ENCODE results near the gene BET1L.
"Not testable (repeated sequence)": the region's sequence is repeated elsewhere in the genome, so short reads cannot be mapped to it uniquely, and the experiment has no call there.

BET1L gene

DNA sequence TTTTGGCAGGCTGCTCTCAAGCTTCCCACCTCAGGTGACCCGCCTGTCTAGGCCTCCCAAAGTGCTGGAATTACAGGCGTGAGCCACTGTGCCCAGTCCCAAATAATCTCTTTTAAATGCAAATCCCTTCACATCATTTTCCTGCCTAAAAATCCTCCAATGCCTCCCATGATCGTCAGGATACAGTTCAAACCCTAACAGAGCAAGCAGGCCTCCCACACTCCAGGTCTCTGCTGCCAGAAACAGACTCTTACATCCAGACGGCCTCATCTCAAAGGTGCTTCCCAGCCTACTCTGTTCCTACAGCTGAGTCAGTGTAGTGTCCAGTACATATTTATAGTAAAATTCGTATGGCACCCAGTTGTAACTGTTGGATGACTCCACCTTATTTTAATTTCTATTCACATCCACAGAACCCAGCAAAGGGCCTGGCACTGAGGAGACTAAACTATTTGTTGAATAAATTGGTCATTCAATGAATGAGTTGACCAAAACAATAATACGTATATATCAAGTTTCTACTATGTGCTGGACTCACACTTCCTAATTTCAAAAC lies 20.7 kb upstream of the BET1L start:
- DNase-seq (ENCODE audit: low read depth): no peak

DNA sequence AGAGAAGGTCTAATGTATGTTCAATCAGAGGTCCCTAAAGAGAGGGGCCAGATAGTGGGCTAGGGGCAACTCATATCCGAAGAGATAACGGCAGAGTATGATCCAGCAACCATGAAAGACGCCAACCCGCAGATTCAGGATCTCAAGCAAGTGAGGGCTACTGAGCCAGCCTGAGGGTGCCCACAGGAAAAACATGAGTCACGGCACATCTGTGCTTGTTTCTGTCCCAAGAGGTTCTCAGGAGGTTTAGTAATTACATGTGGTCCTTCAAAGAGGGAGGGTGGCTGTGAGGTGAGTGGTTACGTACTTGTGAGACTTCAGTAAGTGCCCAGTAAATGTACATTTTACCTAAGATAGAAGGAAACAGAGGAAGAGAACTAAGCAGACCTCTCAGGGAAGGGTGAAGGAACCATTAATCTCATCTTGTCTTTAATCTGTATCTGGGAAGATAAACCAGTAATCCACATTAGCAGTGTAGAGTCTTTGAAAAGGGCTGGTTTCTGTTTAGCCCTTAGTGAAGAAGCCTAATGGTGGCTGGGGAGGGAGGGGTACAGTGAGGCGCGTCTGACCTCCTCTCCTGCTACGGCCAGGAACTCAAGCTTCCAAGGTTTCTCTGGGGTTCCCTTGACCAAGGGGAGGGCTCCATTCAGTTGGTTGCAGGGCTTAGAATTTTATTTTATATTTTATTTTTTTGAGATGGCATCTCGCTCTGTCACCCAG lies 18.7 kb upstream of the BET1L start:
- DNase-seq (ENCODE audit: low read depth): no peak

DNA sequence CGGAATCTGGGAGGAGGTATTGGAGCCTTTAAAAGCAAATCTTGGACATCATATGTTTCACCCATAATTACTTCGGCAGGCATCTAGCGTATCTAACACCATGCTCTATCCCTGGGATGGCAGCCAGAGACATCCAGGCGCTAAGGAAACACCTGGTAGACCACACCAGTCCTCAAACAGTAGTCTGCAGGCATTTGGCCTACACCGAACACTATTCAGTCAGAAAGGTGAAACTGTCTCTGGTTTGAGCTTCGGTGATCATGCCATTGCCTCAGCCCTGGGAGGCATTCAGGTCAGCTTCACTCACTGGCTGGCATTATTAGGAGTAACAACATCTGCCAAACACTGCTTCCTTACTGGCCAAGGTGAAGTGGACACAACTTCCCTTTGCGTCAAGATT lies 17.2 kb upstream of the BET1L start:
- DNase-seq (ENCODE audit: low read depth): no peak

- no peak for DNase-seq (ENCODE audit: low read depth)
These were observed 16.7 kb upstream of the BET1L start for GRCh38 chr11:223884-224283.

GRCh38 chr11:223026-223789 lies 16.0 kb upstream of the BET1L start:
- DNase-seq (ENCODE audit: low read depth): no peak

GRCh38 chr11:221998-222789 lies 15.0 kb upstream of the BET1L start:
- DNase-seq (ENCODE audit: low read depth): no peak

DNA sequence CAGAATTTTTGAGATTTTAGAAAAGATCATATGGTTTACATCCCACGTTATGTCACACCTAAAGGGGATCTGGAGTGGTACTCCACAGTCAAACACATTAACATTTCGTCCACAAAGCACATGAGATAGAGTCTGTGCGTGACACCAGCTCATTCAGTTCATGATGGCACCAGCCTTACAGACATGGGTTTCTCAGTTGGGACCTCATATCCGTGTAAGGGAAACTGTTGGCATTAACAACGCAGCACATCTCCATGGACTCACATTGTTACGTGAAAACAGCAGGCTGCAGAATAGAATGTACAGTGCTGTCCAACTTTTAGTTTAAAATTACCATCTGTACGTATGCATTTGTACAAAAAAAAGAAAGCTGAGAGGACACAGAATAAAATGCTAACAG lies 14.3 kb upstream of the BET1L start:
- no peak for DNase-seq (ENCODE audit: low read depth)

DNA sequence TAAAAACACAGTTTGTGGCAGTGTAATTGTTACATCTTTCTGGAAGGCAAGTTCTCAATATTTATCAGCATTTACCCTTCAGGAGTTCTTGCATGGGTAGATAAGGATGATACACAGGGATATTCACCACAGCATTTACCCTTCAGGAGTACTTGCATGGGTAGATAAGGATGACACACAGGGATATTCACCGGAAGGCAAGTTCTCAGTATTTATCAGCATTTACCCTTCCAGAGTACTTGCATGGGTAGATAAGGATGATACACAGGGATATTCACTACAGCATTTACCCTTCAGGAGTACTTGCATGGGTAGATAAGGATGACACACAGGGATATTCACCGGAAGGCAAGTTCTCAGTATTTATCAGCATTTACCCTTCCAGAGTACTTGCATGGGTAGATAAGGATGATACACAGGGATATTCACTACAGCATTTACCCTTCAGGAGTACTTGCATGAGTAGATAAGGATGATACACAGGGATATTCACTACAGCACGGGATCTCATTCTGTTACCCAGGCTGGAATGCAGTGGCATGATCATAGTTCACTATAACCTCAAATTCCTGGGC lies 13.5 kb upstream of the BET1L start:
- not testable (repeated sequence) for DNase-seq (ENCODE audit: low read depth)

GRCh38 chr11:218815-219593 lies 11.8 kb upstream of the BET1L start:
- no peak for DNase-seq (ENCODE audit: low read depth)

- no peak for DNase-seq (ENCODE audit: low read depth)
These were observed 10.5 kb upstream of the BET1L start for GRCh38 chr11:217704-218103.

GRCh38 chr11:216081-216974 lies 9.1 kb upstream of the BET1L start:
- no peak for DNase-seq (ENCODE audit: low read depth)

- DNase-seq (ENCODE audit: low read depth): no peak
These were observed 8.4 kb upstream of the BET1L start for GRCh38 chr11:215581-216037.

GRCh38 chr11:214083-214482 lies 6.9 kb upstream of the BET1L start:
- DNase-seq (ENCODE audit: low read depth): no peak

DNA sequence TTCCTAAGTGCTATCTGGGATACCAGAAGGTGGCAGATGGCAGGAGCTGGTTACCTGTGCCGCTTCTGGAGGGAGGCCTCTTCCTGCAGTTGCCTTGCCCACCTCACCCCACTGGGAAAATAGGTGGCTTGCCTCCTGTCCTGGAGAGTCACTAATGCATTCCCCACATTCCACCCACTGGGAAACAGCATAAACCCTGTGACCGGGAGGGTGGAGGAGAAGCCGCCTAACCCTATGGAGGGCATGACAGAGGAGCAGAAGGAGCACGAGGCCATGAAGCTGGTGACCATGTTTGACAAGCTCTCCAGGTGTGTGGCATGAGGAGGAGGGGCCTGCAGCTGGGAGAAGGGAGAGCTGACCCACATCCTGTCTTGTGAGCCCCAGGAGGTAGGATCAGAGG lies 5.9 kb upstream of the BET1L start:
- no peak for DNase-seq (ENCODE audit: low read depth)

GRCh38 chr11:212150-213100 lies 5.2 kb upstream of the BET1L start:
- no peak for DNase-seq (ENCODE audit: low read depth)

GRCh38 chr11:211741-212140 lies 4.5 kb upstream of the BET1L start:
- DNase-seq (ENCODE audit: low read depth): no peak

DNA sequence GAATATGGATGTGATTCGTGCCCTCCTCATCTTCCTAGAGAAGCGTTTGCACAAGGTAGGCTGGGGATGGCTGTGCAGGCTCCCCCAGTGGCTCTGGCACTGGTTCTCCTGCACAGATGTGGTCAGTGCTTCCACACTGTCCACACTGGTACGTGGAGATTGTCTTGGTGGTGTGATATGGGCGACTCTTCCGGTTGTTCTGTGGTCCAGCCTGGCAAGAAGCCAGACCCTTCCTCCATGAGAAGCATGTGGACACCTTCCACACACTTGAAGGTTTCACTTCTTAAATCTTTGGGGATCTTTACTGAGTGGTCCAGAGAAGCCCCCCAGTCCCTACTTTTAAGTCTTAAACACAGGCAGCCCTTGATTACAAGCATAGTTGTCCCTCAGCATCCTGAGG lies 4.1 kb upstream of the BET1L start:
- no peak for DNase-seq (ENCODE audit: low read depth)

DNA sequence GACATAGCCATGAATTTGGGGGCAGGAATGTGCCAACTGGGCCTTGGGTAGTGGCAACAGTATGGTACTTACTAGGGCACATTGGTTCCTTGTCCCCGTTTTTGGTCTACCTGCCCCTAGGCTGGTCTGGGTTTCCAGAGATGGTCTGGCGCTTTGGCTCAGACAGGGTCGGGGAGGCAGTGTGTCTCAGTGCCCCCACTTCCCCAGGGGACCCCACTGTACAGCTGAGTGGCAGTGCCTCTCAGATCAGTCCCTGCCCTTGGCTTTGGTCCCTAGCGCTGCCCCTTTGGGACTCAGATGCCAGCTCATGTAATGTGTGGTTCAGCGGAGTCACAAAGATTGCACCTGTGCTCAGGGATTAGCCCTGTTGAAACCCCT lies 3.6 kb upstream of the BET1L start:
- no peak for DNase-seq (ENCODE audit: low read depth)

GRCh38 chr11:210122-210802 lies 3.1 kb upstream of the BET1L start:
- no peak for DNase-seq (ENCODE audit: low read depth)
